GM13977 (cell line): Measurements from ENCODE around the gene BOLL.
A peak's percentile ranks its signal among the peaks of the same experiment; 100 is the strongest.

Experiments used
- DNase-seq: peaks from one replicate; pipeline ENCODE4 v3.0.0; 2012; ENCODE audit warnings: low spot score
- in situ Hi-C: fragments of 300-500 bp; cut with MboI; formaldehyde crosslinking; loops from one replicate; pipeline ENCODE4 v1.12.0; 2022; ENCODE audit warnings: low sequenced_read_pairs, low pct_unique_long_range_greater_than_20kb, mixed read lengths, inconsistent platforms; ENCODE audit not compliant: unreplicated experiment
- TF ChIP-seq, protein P1 (sequence below): IDR thresholded peaks from 2 replicates; pipeline ENCODE4 v1.5.1; 2012; ENCODE audit warnings: mild to moderate bottlenecking, control low read depth; ENCODE audit not compliant: insufficient read depth; ENCODE audit errors: extremely low read depth, missing control alignments

The BOLL gene

DNA sequence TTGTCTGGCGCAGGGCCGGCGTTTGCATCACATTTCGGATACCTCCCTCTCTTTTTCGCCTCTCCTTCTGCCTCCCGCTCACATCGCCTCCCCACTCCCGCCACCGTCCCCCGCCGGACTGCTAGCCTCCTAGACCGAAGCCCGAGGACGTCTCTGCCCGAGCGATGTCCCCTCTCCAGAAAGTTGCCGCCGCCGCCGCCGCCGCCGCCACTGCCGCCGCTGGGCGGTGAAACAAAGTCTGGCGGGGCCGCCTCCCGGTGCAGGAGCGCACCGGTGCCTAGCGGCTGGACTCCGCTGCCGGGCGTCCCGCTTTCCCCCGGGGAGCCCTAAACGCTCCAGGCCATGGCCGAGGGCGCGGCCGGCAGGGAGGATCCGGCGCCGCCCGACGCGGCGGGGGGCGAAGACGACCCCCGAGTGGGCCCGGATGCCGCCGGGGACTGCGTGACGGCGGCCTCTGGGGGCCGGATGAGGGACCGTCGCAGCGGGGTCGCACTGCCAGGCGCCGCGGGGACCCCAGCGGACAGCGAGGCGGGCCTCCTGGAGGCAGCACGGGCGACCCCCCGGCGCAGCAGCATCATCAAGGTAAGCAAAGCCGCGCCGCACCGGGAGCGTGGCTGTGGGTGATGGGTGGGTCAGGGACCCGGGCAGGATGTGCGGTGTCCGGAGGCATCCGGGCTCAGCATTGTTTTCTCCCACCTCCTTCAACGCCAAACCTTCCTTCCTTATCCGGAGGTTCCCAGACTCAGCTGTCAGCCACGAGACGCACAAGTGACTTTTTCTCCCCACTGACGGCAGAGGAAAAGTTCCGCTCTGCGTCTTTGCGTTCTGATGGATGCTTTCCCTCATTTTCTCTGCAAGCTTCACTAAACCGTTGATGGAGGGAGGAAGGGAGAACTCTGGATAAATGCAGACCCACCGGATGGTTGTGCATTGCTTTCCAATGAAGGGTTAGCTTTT is 19.9 kb upstream of the BOLL start:
- in situ Hi-C loops, result loop anchor here (10.0 to 25.0 kb wide), 2 partner anchors 320 to 482 kb away; no protein-coding TSS in a partner anchor
- peak; percentile 47 for DNase-seq
- TF ChIP-seq, protein P1, sequence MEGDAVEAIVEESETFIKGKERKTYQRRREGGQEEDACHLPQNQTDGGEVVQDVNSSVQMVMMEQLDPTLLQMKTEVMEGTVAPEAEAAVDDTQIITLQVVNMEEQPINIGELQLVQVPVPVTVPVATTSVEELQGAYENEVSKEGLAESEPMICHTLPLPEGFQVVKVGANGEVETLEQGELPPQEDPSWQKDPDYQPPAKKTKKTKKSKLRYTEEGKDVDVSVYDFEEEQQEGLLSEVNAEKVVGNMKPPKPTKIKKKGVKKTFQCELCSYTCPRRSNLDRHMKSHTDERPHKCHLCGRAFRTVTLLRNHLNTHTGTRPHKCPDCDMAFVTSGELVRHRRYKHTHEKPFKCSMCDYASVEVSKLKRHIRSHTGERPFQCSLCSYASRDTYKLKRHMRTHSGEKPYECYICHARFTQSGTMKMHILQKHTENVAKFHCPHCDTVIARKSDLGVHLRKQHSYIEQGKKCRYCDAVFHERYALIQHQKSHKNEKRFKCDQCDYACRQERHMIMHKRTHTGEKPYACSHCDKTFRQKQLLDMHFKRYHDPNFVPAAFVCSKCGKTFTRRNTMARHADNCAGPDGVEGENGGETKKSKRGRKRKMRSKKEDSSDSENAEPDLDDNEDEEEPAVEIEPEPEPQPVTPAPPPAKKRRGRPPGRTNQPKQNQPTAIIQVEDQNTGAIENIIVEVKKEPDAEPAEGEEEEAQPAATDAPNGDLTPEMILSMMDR, result no peak

DNA sequence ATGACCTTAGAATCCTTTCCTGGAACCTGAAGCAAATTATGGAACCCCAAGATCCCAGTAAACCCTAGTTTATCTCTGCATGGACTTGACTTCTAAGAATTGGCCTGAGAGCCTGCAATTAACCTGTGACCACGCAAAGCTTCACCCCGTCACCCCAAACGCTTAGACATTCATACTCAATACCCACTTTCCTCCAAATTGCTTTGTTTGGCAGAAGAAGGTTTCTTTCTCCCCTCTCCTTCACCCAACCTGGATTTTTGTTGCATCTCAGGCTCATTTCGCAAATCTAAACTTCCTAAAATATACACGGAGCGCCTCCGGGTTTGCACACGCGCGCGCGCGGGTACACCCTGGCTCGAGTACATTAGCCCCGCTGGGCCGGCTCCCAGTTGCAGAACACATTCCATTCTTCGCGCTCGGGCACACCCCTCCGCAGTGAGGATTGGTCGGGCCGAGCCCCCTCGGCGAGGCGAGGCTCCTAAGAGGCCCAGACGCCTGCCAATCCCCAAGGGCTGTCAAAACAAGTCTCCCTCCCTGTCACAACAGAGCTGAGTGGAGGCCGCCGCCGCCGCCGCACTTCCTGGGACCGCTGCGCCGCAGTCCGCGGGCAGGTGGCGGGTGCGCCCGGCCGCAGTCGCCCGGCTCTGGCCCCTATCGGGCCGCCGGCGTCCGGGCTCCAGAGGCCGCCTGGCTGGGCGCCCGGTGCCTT is 19.1 kb upstream of the BOLL start, which contains the start of gene PLCL1:
PLCL1 (plus strand) TSS at position 545 of the 709 bp plus-strand sequence.
- TF ChIP-seq, protein P1, result no peak
- in situ Hi-C loops, result loop anchor here (10.0 to 25.0 kb wide), 2 partner anchors 321 to 483 kb away; no protein-coding TSS in a partner anchor
- peak; percentile 93 for DNase-seq

DNA sequence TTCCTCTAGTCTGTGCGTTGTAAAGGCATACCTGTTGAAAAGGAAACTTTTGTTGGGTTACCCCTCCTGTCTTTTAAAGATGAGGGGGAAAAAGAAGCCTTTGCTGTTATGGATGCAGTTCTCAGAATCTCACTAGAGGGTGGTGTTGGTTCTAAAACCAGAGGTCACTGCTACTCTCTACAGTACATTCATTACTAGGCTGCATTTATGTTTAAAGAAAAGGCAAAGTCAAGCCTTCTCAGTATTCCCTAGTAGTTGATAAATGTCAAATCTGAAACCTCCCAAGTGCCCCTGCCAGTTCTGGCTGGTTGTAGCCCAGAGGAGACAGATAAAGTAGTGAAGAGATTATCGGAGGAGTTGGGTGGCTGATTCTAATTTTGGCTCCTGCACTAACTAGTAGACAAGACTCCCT is 17.9 kb upstream of the BOLL start:
- in situ Hi-C loops, result loop anchor here (10.0 to 25.0 kb wide), 2 partner anchors 322 to 484 kb away; no protein-coding TSS in a partner anchor
- DNase-seq, result peak; percentile 61
- TF ChIP-seq, protein P1, result peak; percentile 69

DNA sequence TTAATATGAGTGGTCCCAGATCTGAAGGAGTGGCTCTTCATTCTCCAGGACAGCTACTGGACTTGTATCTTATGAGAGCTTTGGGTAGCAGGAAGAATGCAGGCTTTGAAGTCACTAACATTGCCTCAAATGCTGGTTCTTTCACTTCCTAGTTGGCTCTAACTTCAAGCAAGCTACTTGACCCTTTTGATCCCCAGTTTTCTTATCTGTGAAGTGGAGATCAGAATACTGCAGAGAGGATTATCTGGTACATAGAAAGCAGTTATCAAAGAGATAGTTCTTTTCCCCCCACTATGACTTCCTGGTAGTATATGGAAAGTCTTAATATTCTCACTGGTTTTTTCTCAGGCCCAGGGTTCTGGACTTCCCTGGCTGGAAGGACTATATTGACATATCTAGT is 15.9 kb upstream of the BOLL start:
- DNase-seq, result no peak
- in situ Hi-C loops, result loop anchor here (10.0 to 25.0 kb wide), 2 partner anchors 324 to 486 kb away; no protein-coding TSS in a partner anchor
- TF ChIP-seq, protein P1, result no peak

DNA sequence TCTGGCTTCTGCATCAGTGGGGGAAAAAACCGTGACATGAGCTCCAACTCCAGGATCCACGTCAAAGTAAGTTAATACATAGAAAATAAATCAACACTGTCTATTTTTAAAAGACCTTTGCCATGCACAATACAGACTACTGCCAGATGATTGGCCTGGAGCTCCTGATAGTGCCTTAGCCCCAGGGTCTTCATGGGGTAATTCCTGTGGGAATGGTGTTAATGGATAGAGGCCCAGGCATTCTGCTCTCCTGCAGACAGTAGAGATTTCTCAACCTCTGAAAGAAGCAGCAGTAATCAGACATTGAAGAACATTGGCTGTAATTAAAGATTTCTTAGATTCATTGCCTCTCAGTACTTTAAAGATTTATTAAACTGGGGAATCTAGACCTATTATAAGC is 15.0 kb upstream of the BOLL start:
- in situ Hi-C loops, result loop anchor here (10.0 to 25.0 kb wide), 2 partner anchors 325 to 487 kb away; no protein-coding TSS in a partner anchor
- TF ChIP-seq, protein P1, result no peak
- DNase-seq, result no peak

DNA sequence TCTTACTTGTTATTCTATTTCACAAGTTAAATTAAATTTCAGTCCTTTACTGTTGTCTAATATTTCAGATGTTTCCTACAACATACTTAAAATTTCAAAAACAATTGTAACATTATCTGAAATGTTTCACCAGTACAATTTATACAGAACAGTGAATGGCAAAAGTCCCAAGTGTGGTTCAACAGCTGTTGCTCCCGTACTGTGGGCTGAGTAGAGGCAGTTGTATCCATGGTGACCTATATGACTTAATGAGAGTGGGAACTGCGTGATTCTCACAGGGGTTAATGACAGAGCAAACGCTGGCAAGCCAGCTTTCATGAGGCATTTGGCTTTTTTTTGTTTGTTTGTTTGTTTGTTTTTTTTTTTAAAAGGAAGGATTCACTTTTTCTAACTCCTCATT is 13.9 kb upstream of the BOLL start:
- DNase-seq, result no peak
- in situ Hi-C loops, result no loop called here
- TF ChIP-seq, protein P1, result no peak
